ENCODE results near the gene OLFM2. TPM values are rescaled to one million over a fixed set of nuclear protein-coding genes. Genes with fewer than 3 reads are reported as not detected.
A peak's percentile ranks its signal among the peaks of the same experiment; 100 is the strongest.

Gene OLFM2
- total RNA-seq, 1 experiment from 2014 or later, result 9.7 TPM

- no TSS peak for BruUV-seq (replicated peaks)
Observed at GRCh38 chr19:9909251-9909650, 27.1 kb downstream of the OLFM2 start.

GRCh38 chr19:9906475-9907087 is 29.7 kb downstream of the OLFM2 start:
- CTCF ChIA-PET, result no interaction called here
- H3K27me3 ChIP-seq (ENCODE audit: control insufficient read depth, insufficient read depth, low read length), result no peaks in the 10 kb centered on the region
- BruUV-seq (replicated peaks), result no TSS peak
- no peak overlapping the region for H3K27ac ChIP-seq (ENCODE audit: low read length)
- in situ Hi-C loops (cut with HindIII; ENCODE audit: low pct_unique_long_range_greater_than_20kb, low sequenced_read_pairs), result no loop called here
- no peak overlapping the region for H3K4me3 ChIP-seq (ENCODE audit: low read depth in 2 of 2, low read length in 2 of 2)
- POLR2A ChIA-PET, result interaction anchor here (0.6 to 0.7 kb wide), 3 partner anchors 17 to 1588 kb away, joined by 3 to 8 read pairs (median 3); no protein-coding TSS in a partner anchor
- no peaks in the 10 kb centered on the region for H3K9me3 ChIP-seq (ENCODE audit: control insufficient read depth, insufficient read depth, low read depth, low read length)
- TF ChIP-seq POLR2AphosphoS5 (IDR thresholded peaks at IDR 0.05; ENCODE audit: low read depth, low read length), result no peak
- no peak for TF ChIP-seq REST (IDR thresholded peaks at IDR 0.05; ENCODE audit: insufficient read depth in 1 of 2, low read depth in 2 of 2, low read length in 1 of 2)
- no peak for TF ChIP-seq TCF7L2 (IDR thresholded peaks at IDR 0.05; ENCODE audit: low read depth, low read length)
- TF ChIP-seq SIN3A (IDR thresholded peaks at IDR 0.05; ENCODE audit: borderline replicate concordance, insufficient read depth, low read depth, low read length), result no peak
- no peak for TF ChIP-seq CTCF (IDR thresholded peaks at IDR 0.05)
- no peaks in the 10 kb centered on the region for H3K36me3 ChIP-seq (ENCODE audit: control insufficient read depth, insufficient read depth, low read length)
- intact Hi-C loops (cut with micrococcal nuclease; ENCODE audit: unreplicated experiment), result no loop called here
- DNase-seq (ENCODE audit: low read depth, low spot score) (no peak), ATAC-seq (peak; percentile 42; the same call in 1 of the 2 replicates)
- H3K4me1 ChIP-seq (ENCODE audit: control insufficient read depth, insufficient read depth, low read length), result no peaks in the 10 kb centered on the region; the same call in 1 of the 2 replicates

More at GRCh38 chr19:9909251-9909650, 27.1 kb downstream of the OLFM2 start:
- DNase-seq (ENCODE audit: low read depth, low spot score) (no peak), ATAC-seq (no peak)
- in situ Hi-C loops (cut with HindIII; ENCODE audit: low pct_unique_long_range_greater_than_20kb, low sequenced_read_pairs), result no loop called here
- Histone ChIP-seq H3K4me1 (ENCODE audit: control insufficient read depth, insufficient read depth, low read length) (no peaks in the 10 kb centered on the region), H3K36me3 (ENCODE audit: control insufficient read depth, insufficient read depth, low read length) (no peaks in the 10 kb centered on the region), H3K4me3 (ENCODE audit: low read depth in 2 of 2, low read length in 2 of 2) (no peak overlapping the region), H3K27ac (ENCODE audit: low read length) (no peak overlapping the region), H3K9me3 (ENCODE audit: control insufficient read depth, insufficient read depth, low read depth, low read length) (no peaks in the 10 kb centered on the region), H3K27me3 (ENCODE audit: control insufficient read depth, insufficient read depth, low read length) (no peaks in the 10 kb centered on the region)
- no peak for TF ChIP-seq POLR2AphosphoS5 (IDR thresholded peaks at IDR 0.05; ENCODE audit: low read depth, low read length)
- TF ChIP-seq SIN3A (IDR thresholded peaks at IDR 0.05; ENCODE audit: borderline replicate concordance, insufficient read depth, low read depth, low read length), result no peak
- no peak for TF ChIP-seq CTCF (IDR thresholded peaks at IDR 0.05)
- no peak for TF ChIP-seq REST (IDR thresholded peaks at IDR 0.05; ENCODE audit: insufficient read depth in 1 of 2, low read depth in 2 of 2, low read length in 1 of 2)
- TF ChIP-seq TCF7L2 (IDR thresholded peaks at IDR 0.05; ENCODE audit: low read depth, low read length), result no peak
- intact Hi-C loops (cut with micrococcal nuclease; ENCODE audit: unreplicated experiment), result no loop called here
- ChIA-PET CTCF (no interaction called here), POLR2A (no interaction called here)
